IMR-90 (cell line): ENCODE data around the gene INPP4A. TPM values are rescaled to one million over a fixed set of nuclear protein-coding genes. Genes with fewer than 3 reads are reported as not detected.

Source experiments
- ATAC-seq: fragments of 200-7000 bp; cut with Tn5 transposase; 2 replicates; pipeline ENCODE4 v1.9.1; 2020; ENCODE audit warnings: low read depth, mild to moderate bottlenecking, moderate library complexity
- BruUV-seq: library from RNA; stranded (reverse); fragments of 400-500 nt; replicated peaks from 2 replicates; lab custom pipeline; 2021; lab: Mats Ljungman, UMichigan
- CTCF ChIA-PET: fragments of 300-600 bp; formaldehyde crosslinking; extraction: SDS; loops from one replicate; lab custom pipeline; 2021; ENCODE audit warnings: antibody characterized with exemption; lab: Yijun Ruan, JAX
- POLR2A ChIA-PET: fragments of 300-600 bp; sonication (Branson Sonifier 250); formaldehyde crosslinking; loops from one replicate; lab custom pipeline; 2022; ENCODE audit warnings: antibody characterized with exemption; ENCODE audit not compliant: unreplicated experiment; lab: Charles Lee
- DNase-seq: peaks from one replicate; pipeline ENCODE4 v3.0.0; 2013
- H2AFZ ChIP-seq: replicated peaks from 2 replicates; pipeline ENCODE3; 2013; ENCODE audit warnings: low read length, mild to moderate bottlenecking; ENCODE audit not compliant: poor library complexity
- H2AK5ac ChIP-seq: 2 replicates; pipeline ENCODE4 v1.6.1; 2013; ENCODE audit warnings: low read depth, low read length, inconsistent platforms
- H2AK9ac ChIP-seq: replicated peaks from 2 replicates; pipeline ENCODE3; 2013; ENCODE audit warnings: mild to moderate bottlenecking, low read depth, low read length, moderate library complexity; ENCODE audit not compliant: poor library complexity
- H2BK120ac ChIP-seq: 2 replicates; pipeline ENCODE4 v1.6.1; 2013; ENCODE audit warnings: low read depth, low read length, inconsistent platforms
- H2BK15ac ChIP-seq: 3 replicates; pipeline ENCODE4 v1.6.1; 2013; ENCODE audit warnings: low read depth, low read length, inconsistent platforms
- H2BK20ac ChIP-seq: 2 replicates; pipeline ENCODE4 v1.6.1; 2013; ENCODE audit warnings: low read depth, mild to moderate bottlenecking, inconsistent platforms, low read length, moderate library complexity
- H2BK5ac ChIP-seq: 2 replicates; pipeline ENCODE4 v1.6.1; 2013; ENCODE audit warnings: mild to moderate bottlenecking, low read depth, low read length, inconsistent platforms; ENCODE audit not compliant: poor library complexity, severe bottlenecking
- H3K14ac ChIP-seq: replicated peaks from 2 replicates; pipeline ENCODE4 v1.6.1; 2013; ENCODE audit warnings: low read depth, low read length, inconsistent platforms
- H3K18ac ChIP-seq: 2 replicates; pipeline ENCODE4 v1.6.1; 2013; ENCODE audit warnings: low read depth, low read length, control low read depth
- H3K23ac ChIP-seq: 2 replicates; pipeline ENCODE4 v1.6.1; 2013; ENCODE audit warnings: low read depth, low read length, inconsistent platforms
- H3K27ac ChIP-seq: 2 replicates; pipeline ENCODE4 v1.5.1; 2013; ENCODE audit warnings: mild to moderate bottlenecking, control low read depth, low read length; ENCODE audit not compliant: insufficient read depth
- H3K27me3 ChIP-seq: 2 replicates; pipeline ENCODE4 v1.6.1; 2013; ENCODE audit warnings: low read length; ENCODE audit not compliant: control insufficient read depth, insufficient read depth
- H3K36me3 ChIP-seq: 2 replicates; pipeline ENCODE4 v1.6.1; 2013; ENCODE audit warnings: low read length, mixed read lengths; ENCODE audit not compliant: control insufficient read depth, insufficient read depth
- H3K4ac ChIP-seq: 2 replicates; pipeline ENCODE4 v1.6.1; 2013; ENCODE audit warnings: low read depth, low read length, inconsistent platforms
- H3K4me1 ChIP-seq: 2 replicates; pipeline ENCODE4 v1.6.1; 2013; ENCODE audit warnings: low read length, mixed read lengths; ENCODE audit not compliant: control insufficient read depth, insufficient read depth
- H3K4me2 ChIP-seq: 2 replicates; pipeline ENCODE4 v1.6.1; 2013; ENCODE audit warnings: low read depth, mild to moderate bottlenecking, control low read depth, low read length, moderate library complexity
- H3K4me3 ChIP-seq: 2 replicates; pipeline ENCODE4 v1.5.1; 2013; ENCODE audit warnings: low read depth, mild to moderate bottlenecking, control low read depth, low read length, moderate library complexity; ENCODE audit not compliant: insufficient read depth
- H3K56ac ChIP-seq: 2 replicates; pipeline ENCODE4 v1.6.1; 2013; ENCODE audit warnings: low read length, inconsistent platforms; ENCODE audit not compliant: insufficient read depth; ENCODE audit errors: extremely low read depth
- H3K79me1 ChIP-seq, 2 experiments: 2 replicates each; pipeline ENCODE4 v1.6.1; 2013; ENCODE audit warnings: low read length in 2 of 2, inconsistent platforms in 1 of 2, low read depth in 1 of 2
- H3K9ac ChIP-seq: 2 replicates; pipeline ENCODE4 v1.6.1; 2013; ENCODE audit warnings: low read depth, low read length, control low read depth
- H3K9me1 ChIP-seq: 2 replicates; pipeline ENCODE4 v1.6.1; 2013; ENCODE audit warnings: low read length, inconsistent platforms; ENCODE audit not compliant: insufficient read depth
- H3K9me3 ChIP-seq: 2 replicates; pipeline ENCODE4 v1.6.1; 2013; ENCODE audit warnings: low read length; ENCODE audit not compliant: control insufficient read depth, insufficient read depth
- H4K20me1 ChIP-seq: 2 replicates; pipeline ENCODE4 v1.6.1; 2013; ENCODE audit warnings: low read length, inconsistent platforms; ENCODE audit not compliant: insufficient read depth
- H4K5ac ChIP-seq: 2 replicates; pipeline ENCODE4 v1.6.1; 2013; ENCODE audit warnings: mild to moderate bottlenecking, low read depth, low read length, control low read depth
- H4K8ac ChIP-seq, 2 experiments: 2 replicates each; pipeline ENCODE4 v1.6.1; 2013; ENCODE audit warnings: low read depth in 2 of 2, low read length in 2 of 2, control low read depth in 1 of 2, inconsistent platforms in 1 of 2
- H4K91ac ChIP-seq: 2 replicates; pipeline ENCODE4 v1.6.1; 2013; ENCODE audit warnings: low read depth, low read length, inconsistent platforms; ENCODE audit not compliant: insufficient read depth
- BHLHE40 ChIP-seq: fragments of 150-350 bp; IDR thresholded peaks from 2 replicates; pipeline ENCODE4 v1.6.1; 2016; ENCODE audit warnings: mild to moderate bottlenecking, low read depth, low read length
- CHD1 ChIP-seq: IDR thresholded peaks from 2 replicates; pipeline ENCODE4 v1.6.1; 2012; ENCODE audit warnings: low read depth, low read length, improper control_type of control experiment
- CTCF ChIP-seq: conservative IDR thresholded peaks from 2 replicates; pipeline ENCODE4 v1.5.1; 2012; ENCODE audit warnings: mild to moderate bottlenecking, low read depth, low read length, improper control_type of control experiment
- ELK1 ChIP-seq: fragments of 150-350 bp; IDR thresholded peaks from 2 replicates; pipeline ENCODE4 v1.6.1; 2016; ENCODE audit warnings: low read depth, mild to moderate bottlenecking, low read length, moderate library complexity, borderline replicate concordance
- FOS ChIP-seq: fragments of 150-350 bp; IDR thresholded peaks from 2 replicates; pipeline ENCODE4 v1.6.1; 2016; ENCODE audit warnings: low read depth, low read length
- MAFK ChIP-seq: IDR thresholded peaks from 2 replicates; pipeline ENCODE4 v1.6.1; 2012; ENCODE audit warnings: low read depth, low read length, improper control_type of control experiment
- MAZ ChIP-seq: IDR thresholded peaks from 2 replicates; pipeline ENCODE4 v1.6.1; 2012; ENCODE audit warnings: low read depth, mild to moderate bottlenecking, low read length, improper control_type of control experiment, moderate library complexity, borderline replicate concordance
- MXI1 ChIP-seq: IDR thresholded peaks from 2 replicates; pipeline ENCODE4 v1.6.1; 2012; ENCODE audit warnings: low read depth, mild to moderate bottlenecking, low read length, moderate library complexity, borderline replicate concordance
- NFE2L2 ChIP-seq: fragments of 150-350 bp; IDR thresholded peaks from 2 replicates; pipeline ENCODE4 v1.6.1; 2016; ENCODE audit warnings: low read depth, mild to moderate bottlenecking, low read length
- RAD21 ChIP-seq: IDR thresholded peaks from 2 replicates; pipeline ENCODE4 v1.6.1; 2012; ENCODE audit warnings: low read length, improper control_type of control experiment
- RCOR1 ChIP-seq: IDR thresholded peaks from 2 replicates; pipeline ENCODE4 v1.6.1; 2012; ENCODE audit warnings: mild to moderate bottlenecking, low read length, improper control_type of control experiment; ENCODE audit not compliant: insufficient replicate concordance
- SMC3 ChIP-seq: fragments of 150-350 bp; IDR thresholded peaks from 2 replicates; pipeline ENCODE4 v1.6.1; 2016; ENCODE audit warnings: low read depth, mild to moderate bottlenecking, antibody characterized with exemption, low read length, moderate library complexity
- USF2 ChIP-seq: fragments of 150-350 bp; IDR thresholded peaks from 2 replicates; pipeline ENCODE4 v1.6.1; 2017; ENCODE audit warnings: mild to moderate bottlenecking, antibody characterized with exemption, low read length, low read depth
- WGBS, 2 experiments: methylation state at CpG; one replicate each; pipeline versions ENCODE4 v1.1.5 to v1.1.7; 2013; ENCODE audit warnings: missing lambda C conversion rate in 2 of 2; ENCODE audit not compliant: insufficient read length in 1 of 2; ENCODE audit errors: extremely low coverage in 2 of 2; 5-methylcytosine and 5-hydroxymethylcytosine counted together
- dilution Hi-C: fragments of 300-500 bp; cut with HindIII; formaldehyde crosslinking; loops from one replicate; pipeline ENCODE4 v1.14.3; 2018; ENCODE audit warnings: low sequenced_read_pairs; ENCODE audit not compliant: unreplicated experiment
- in situ Hi-C: fragments of 300-500 bp; cut with MboI; formaldehyde crosslinking; loops from 3 replicates; pipeline ENCODE4 v1.14.3; 2019; ENCODE audit warnings: low sequenced_read_pairs, inconsistent platforms, mixed read lengths
- intact Hi-C: fragments of 100-400 bp; cut with micrococcal nuclease; formaldehyde crosslinking; loops from 2 replicates; pipeline ENCODE4 v1.10.0; 2022
- polyA plus RNA-seq, 3 experiments: library from polyadenylated mRNA; depleted of rRNA; stranded (reverse); fragments of >200 nt; gene quantifications; 2 replicates each; pipeline ENCODE4 v1.2.3, GENCODE V29; 2012; ENCODE audit warnings: low replicate concordance in 1 of 3
- total RNA-seq: library from RNA; depleted of rRNA; stranded (reverse); fragments of >200 nt; gene quantifications from 2 replicates; pipeline ENCODE4 v1.2.3, GENCODE V29; 2012

The INPP4A gene
- total and polyA plus RNA-seq, 2 of the 4 experiments (the other 2 are of a cell fraction), result 14.5 to 27.1 TPM

- Histone ChIP-seq H3K23ac (no peak overlapping the region), H3K9me1 (no peaks in the 10 kb centered on the region), H2AK5ac (no peak overlapping the region), H4K20me1 (no peaks in the 10 kb centered on the region), H2BK120ac (no peak overlapping the region), H4K5ac (no peak overlapping the region), H3K56ac (no peak overlapping the region), H3K27me3 (peaks cover 3% of the 10 kb centered on the region), H3K4me3 (no peak overlapping the region), H3K79me1 (no peaks in the 10 kb centered on the region), H3K14ac (no peak overlapping the region), H2BK5ac (no peak overlapping the region), H2AFZ (no peak overlapping the region), H2BK15ac (no peak overlapping the region), H3K4me1 (no peaks in the 10 kb centered on the region), H2BK20ac (no peak overlapping the region), H4K91ac (no peak overlapping the region), H3K9me3 (no peaks in the 10 kb centered on the region), H3K27ac (no peak overlapping the region), H4K8ac (no peak overlapping the region), H3K4me2 (no peak overlapping the region), H3K4ac (no peak overlapping the region), H3K36me3 (no peaks in the 10 kb centered on the region), H2AK9ac (no peak overlapping the region), H3K9ac (no peak overlapping the region), H3K18ac (no peak overlapping the region)
- ATAC-seq, result no peak
- no peak for TF ChIP-seq FOS
- TF ChIP-seq NFE2L2, result no peak
- TF ChIP-seq BHLHE40, result no peak
- no peak for TF ChIP-seq MAZ
- TF ChIP-seq CTCF, result no peak
- TF ChIP-seq USF2, result no peak
- TF ChIP-seq MAFK, result no peak
- TF ChIP-seq ELK1, result no peak
- no peak for TF ChIP-seq RAD21
- no peak for TF ChIP-seq SMC3
- no peak for TF ChIP-seq MXI1
- TF ChIP-seq RCOR1, result no peak
- no peak for TF ChIP-seq CHD1
- POLR2A ChIA-PET, result no interaction called here
- WGBS, 2 experiments, result 35% methylated on average over 2 of the region's 6 CpGs; no CpG with 5 or more reads in 1 of the 2 experiments
- no peak for DNase-seq
- BruUV-seq, result no TSS peak
- CTCF ChIA-PET, result no interaction called here
- dilution Hi-C loops (no loop called here), in situ Hi-C loops (loop anchor here (25.0 kb wide), 1 partner anchor 417 kb away; no protein-coding TSS in a partner anchor), intact Hi-C loops (no loop called here)
Observed at GRCh38 chr2:98419977-98420725, 24.5 kb upstream of the INPP4A start.
